Measurements from ENCODE around the gene ZBTB39.

DNA sequence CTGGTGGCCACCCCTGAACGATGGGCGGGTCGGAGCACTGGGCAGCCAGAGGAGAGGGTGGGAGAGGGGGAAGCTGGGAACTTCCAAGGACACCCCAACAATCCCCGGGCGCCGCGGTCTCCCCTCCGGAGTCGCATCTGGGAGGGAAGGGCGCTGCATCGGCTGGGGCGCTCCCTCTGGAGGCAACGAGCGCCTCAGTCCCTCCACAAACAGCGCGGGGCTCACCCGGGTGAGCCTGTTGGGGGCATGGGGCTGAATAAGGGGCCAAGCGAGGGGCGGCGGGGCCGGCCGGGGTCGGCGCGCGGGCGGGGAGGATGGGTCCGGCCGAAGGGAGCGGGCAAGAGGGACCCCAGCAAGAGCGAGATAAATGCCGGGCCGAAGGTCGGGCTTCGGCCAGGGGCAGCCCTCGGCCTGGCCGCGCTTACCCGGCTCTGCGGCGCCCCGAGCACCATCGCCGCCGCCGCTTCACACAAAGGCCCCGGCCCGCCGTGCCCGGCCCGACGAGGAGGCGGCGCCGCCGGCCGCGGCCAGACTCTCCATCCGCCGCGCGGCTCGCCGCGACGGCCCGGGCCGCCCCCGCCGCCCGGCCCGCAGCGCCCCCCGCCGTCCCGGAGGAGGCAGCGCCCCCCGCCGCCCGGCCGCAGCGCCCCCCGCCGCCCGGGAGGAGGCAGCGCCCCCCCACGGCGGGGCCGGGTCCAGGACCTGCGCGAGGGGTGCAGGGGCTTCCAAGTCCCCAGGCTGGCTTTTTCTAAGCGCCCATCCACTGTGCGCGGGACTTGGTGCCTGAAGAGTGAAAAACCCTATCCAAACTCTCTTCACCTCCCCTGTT, at the start of gene ZBTB39:
- TF ChIP-seq GATA3 (IDR thresholded peaks at IDR 0.05; ENCODE audit: low read depth, low read length), result no peak
- TF ChIP-seq GATA2 (IDR thresholded peaks at IDR 0.05; ENCODE audit: low read depth, low read length), result no peak

Data from SH-SY5Y (cell line).